Endothelial cell of umbilical vein (primary cell): Measurements from ENCODE around the gene DAB1.

Source experiments
- CTCF ChIP-seq, 2 donors: IDR thresholded peaks; 1 replicate in 1 of 2; 2 replicates in 1 of 2; pipeline ENCODE4 v1.5.1; 2011; ENCODE audit warnings: low read length in 2 of 2, mild to moderate bottlenecking in 2 of 2, moderate library complexity in 2 of 2, control low read depth in 1 of 2, inconsistent platforms in 1 of 2, low read depth in 1 of 2; ENCODE audit not compliant: insufficient read depth in 1 of 2; ENCODE audit errors: extremely low read depth in 1 of 2
- EZH2 ChIP-seq: IDR thresholded peaks from 2 replicates; pipeline ENCODE4 v1.6.1; 2012; ENCODE audit warnings: borderline replicate concordance, low read depth, mild to moderate bottlenecking, moderate library complexity, low read length, inconsistent platforms; ENCODE audit not compliant: severe bottlenecking
- JUN ChIP-seq: IDR thresholded peaks from 2 replicates; pipeline ENCODE4 v1.6.1; 2011; ENCODE audit warnings: borderline replicate concordance, low read depth; ENCODE audit not compliant: insufficient read length, insufficient read depth
- MYC ChIP-seq: IDR thresholded peaks from one replicate; pipeline ENCODE4 v1.6.1; 2011; ENCODE audit warnings: mild to moderate bottlenecking, low read depth, low read length
- POLR2A ChIP-seq: IDR thresholded peaks from 2 replicates; pipeline ENCODE4 v1.6.1; 2012; ENCODE audit warnings: low read depth, mild to moderate bottlenecking, control low read depth, low read length
- POLR2AphosphoS5 ChIP-seq: IDR thresholded peaks from 2 replicates; pipeline ENCODE4 v1.6.1; 2012; ENCODE audit warnings: low read depth, mild to moderate bottlenecking, control low read depth, low read length, moderate library complexity; ENCODE audit not compliant: insufficient read depth

- no peak for TF ChIP-seq CTCF (IDR thresholded peaks at IDR 0.05; ENCODE audit: extremely low read depth in 1 of 2, insufficient read depth in 1 of 2, low read depth in 1 of 2, low read length in 2 of 2)
- no peak for TF ChIP-seq JUN
- no peak for TF ChIP-seq POLR2AphosphoS5
- no peak for TF ChIP-seq EZH2
- no peak for TF ChIP-seq POLR2A
- TF ChIP-seq MYC = no peak
Measured at GRCh38 chr1:57272150-57272549, 151.7 kb downstream of the DAB1 start.
